GM12878 (cell line): Measurements from ENCODE around the gene SLC25A28. TPM values are rescaled to one million over a fixed set of nuclear protein-coding genes. Genes with fewer than 3 reads are reported as not detected.

Experiments used
- ATAC-seq: fragments of 200-7000 bp; cut with Tn5 transposase; 3 replicates; pipeline ENCODE4 v1.9.1; 2020; ENCODE audit warnings: mild to moderate bottlenecking, moderate library complexity
- BruUV-seq: library from RNA; stranded (reverse); fragments of 400-500 nt; replicated peaks from 2 replicates; lab custom pipeline; 2021; lab: Mats Ljungman, UMichigan
- CTCF ChIA-PET: fragments of 300-600 bp; sonication (Branson Sonifier 250); formaldehyde crosslinking; extraction: SDS; loops from one replicate; lab custom pipeline; 2021; ENCODE audit warnings: inconsistent platforms; lab: Yijun Ruan, JAX
- POLR2A ChIA-PET: fragments of 350-600 bp; formaldehyde crosslinking; extraction: SDS; loops from one replicate; lab custom pipeline; 2021; ENCODE audit warnings: inconsistent platforms; lab: Charles Lee
- RAD21 ChIA-PET: fragments of 300-600 bp; sonication (Branson Sonifier 250); formaldehyde crosslinking; loops from one replicate; lab custom pipeline; 2023; ENCODE audit warnings: antibody characterized with exemption; ENCODE audit not compliant: unreplicated experiment; lab: Charles Lee
- SMC1A ChIA-PET: fragments of 300-600 bp; sonication (Branson Sonifier 250); formaldehyde crosslinking; loops from one replicate; lab custom pipeline; 2023; ENCODE audit not compliant: unreplicated experiment, uncharacterized antibody; lab: Charles Lee
- DNase-seq: peaks from one replicate; pipeline ENCODE4 v3.0.0-alpha.2; 2011; ENCODE audit warnings: low read depth, low spot score
- FAIRE-seq: peaks from 3 replicates; lab custom pipeline; 2011; peaks lifted over from hg19 to GRCh38; lab: Jason Lieb, UNC
- H2AFZ ChIP-seq: 2 replicates; pipeline ENCODE4 v1.6.0; 2011; ENCODE audit warnings: low read depth, low read length, control low read depth; ENCODE audit not compliant: control insufficient read depth
- H3K27ac ChIP-seq: 2 replicates; pipeline ENCODE4 v1.5.1; 2011; ENCODE audit warnings: control low read depth; ENCODE audit not compliant: control insufficient read depth, insufficient read depth
- H3K27me3 ChIP-seq, 2 experiments: replicated peaks in 1 of 2; 2 replicates each; pipeline versions ENCODE4 v1.6.0 to v1.6.1; 2011; ENCODE audit warnings: low read length in 1 of 2; ENCODE audit not compliant: control insufficient read depth in 2 of 2, insufficient read depth in 2 of 2
- H3K36me3 ChIP-seq, 2 experiments: 2 replicates each; pipeline ENCODE4 v1.5.1; 2011; ENCODE audit warnings: low read length in 1 of 2; ENCODE audit not compliant: control insufficient read depth in 2 of 2, insufficient read depth in 2 of 2
- H3K4me1 ChIP-seq: 2 replicates; pipeline ENCODE4 v1.6.1; 2011; ENCODE audit warnings: mild to moderate bottlenecking, low read length, moderate library complexity, mixed read lengths; ENCODE audit not compliant: control insufficient read depth, insufficient read depth
- H3K4me2 ChIP-seq: 2 replicates; pipeline ENCODE4 v1.6.0; 2011; ENCODE audit warnings: control low read depth; ENCODE audit not compliant: control insufficient read depth, insufficient read depth
- H3K4me3 ChIP-seq: fragments of 200-600 bp; sonication (generic); 2 replicates; pipeline ENCODE4 v1.5.1; 2016
- H3K79me2 ChIP-seq: 2 replicates; pipeline ENCODE4 v1.6.0; 2011; ENCODE audit warnings: low read length; ENCODE audit not compliant: control insufficient read depth, insufficient read depth
- H3K9ac ChIP-seq: 2 replicates; pipeline ENCODE4 v1.8.0; 2011; ENCODE audit warnings: low read length, control low read depth, mixed read lengths; ENCODE audit not compliant: control insufficient read depth, insufficient read depth
- H3K9me3 ChIP-seq: replicated peaks from 3 replicates; pipeline ENCODE4 v1.5.1; 2011; ENCODE audit warnings: mild to moderate bottlenecking, low read length; ENCODE audit not compliant: control insufficient read depth, insufficient read depth
- H4K20me1 ChIP-seq: 2 replicates; pipeline ENCODE4 v1.6.0; 2011; ENCODE audit not compliant: control insufficient read depth, insufficient read depth
- E4F1 ChIP-seq: fragments of 450-650 bp; IDR thresholded peaks from 2 replicates; pipeline ENCODE4 v1.6.1; 2018; ENCODE audit warnings: borderline replicate concordance, mild to moderate bottlenecking; ENCODE audit not compliant: partially characterized antibody
- GABPA ChIP-seq: IDR thresholded peaks from 2 replicates; pipeline ENCODE4 v1.6.1; 2014; ENCODE audit warnings: antibody characterized with exemption, low read depth, mild to moderate bottlenecking, inconsistent platforms
- NR2C1 ChIP-seq: fragments of 450-650 bp; IDR thresholded peaks from 2 replicates; pipeline ENCODE4 v1.6.1; 2017; ENCODE audit warnings: antibody characterized with exemption, mild to moderate bottlenecking, moderate library complexity
- RCOR1 ChIP-seq: conservative IDR thresholded peaks from 2 replicates; pipeline ENCODE4 v1.6.1; 2012; ENCODE audit warnings: low read depth, low read length, improper control_type of control experiment
- ZBTB40 ChIP-seq: fragments of 450-650 bp; IDR thresholded peaks from 2 replicates; pipeline ENCODE4 v1.6.1; 2016; ENCODE audit warnings: mild to moderate bottlenecking, moderate library complexity, borderline replicate concordance
- ZNF384 ChIP-seq: IDR thresholded peaks from 2 replicates; pipeline ENCODE4 v1.6.1; 2012; ENCODE audit warnings: low read depth, mild to moderate bottlenecking, low read length, improper control_type of control experiment, borderline replicate concordance
- WGBS: methylation state at CpG from one replicate; pipeline ENCODE4 v1.1.6; 2016; ENCODE audit warnings: low lambda C conversion rate; ENCODE audit not compliant: insufficient replicate concordance, insufficient coverage; ENCODE audit errors: missing lambda C conversion rate; 5-methylcytosine and 5-hydroxymethylcytosine counted together
- in situ Hi-C: fragments of 300-500 bp; cut with MboI; formaldehyde crosslinking; loops from 9 replicates; pipeline ENCODE4 v1.14.3; 2018; ENCODE audit warnings: mixed read lengths
- intact Hi-C: fragments of 100-400 bp; cut with micrococcal nuclease; formaldehyde crosslinking; loops from one replicate; pipeline ENCODE4 v1.14.2; 2022; ENCODE audit not compliant: unreplicated experiment
- polyA plus RNA-seq, 11 experiments: library from polyadenylated mRNA; depleted of rRNA in 4 of 11; unstranded in 6 of 11; stranded (reverse) in 5 of 11; fragments of >200 nt; fragmentation: Nextera tagmentation in 4 of 11; fragmentation: Illumina TruSeq in 1 of 11; extraction: Ambion mirVana in 4 of 11; extraction: Trizol in 1 of 11; gene quantifications; 1 replicate in 1 of 11; 2 replicates in 10 of 11; pipeline versions ENCODE4 v1.2.1 to v1.2.3, GENCODE V29; 2011 to 2016; ENCODE audit warnings: inconsistent platforms in 2 of 11, missing spikeins in 2 of 11, low read depth in 1 of 11
- total RNA-seq, 4 experiments: library from RNA; depleted of rRNA in 3 of 4; stranded (reverse); fragments of >200 nt in 3 of 4; fragmentation: Illumina TruSeq in 1 of 4; extraction: Trizol in 1 of 4; gene quantifications; 2 replicates each; pipeline versions ENCODE4 v1.2.1 to v1.2.3, GENCODE V29; 2013 to 2021
- TF ChIP-seq, protein P1 (sequence below): IDR thresholded peaks from 2 replicates; pipeline ENCODE4 v1.6.1; 2012; ENCODE audit warnings: mild to moderate bottlenecking, low read depth, low read length

SLC25A28 gene
- total and polyA plus RNA-seq, 10 of the 15 experiments (the other 5 are each of a cell fraction or from before 2014, with no cell fraction given): 7.5 to 47.8 (median 24.9) TPM

- Histone ChIP-seq H2AFZ (peak overlapping the region; percentile 96), H3K4me3 (peak overlapping the region; percentile 94), H3K4me2 (peak overlapping the region; percentile 96), H3K27ac (peak overlapping the region; percentile 64), H4K20me1 (no peaks in the 10 kb centered on the region), H3K79me2 (no peaks in the 10 kb centered on the region; the same call in 1 of the 2 replicates), H3K4me1 (peaks cover 13% of the 10 kb centered on the region), H3K27me3 (no peaks in the 10 kb centered on the region), H3K9me3 (no peaks in the 10 kb centered on the region), H3K9ac (peak overlapping the region; percentile 76), H3K36me3 (no peaks in the 10 kb centered on the region)
- no peak for DNase-seq
- TF ChIP-seq ZBTB40 (no peak), ZNF384 (no peak), E4F1 (no peak), GABPA (no peak), RCOR1 (no peak), NR2C1 (no peak)
- TF ChIP-seq, protein P1, sequence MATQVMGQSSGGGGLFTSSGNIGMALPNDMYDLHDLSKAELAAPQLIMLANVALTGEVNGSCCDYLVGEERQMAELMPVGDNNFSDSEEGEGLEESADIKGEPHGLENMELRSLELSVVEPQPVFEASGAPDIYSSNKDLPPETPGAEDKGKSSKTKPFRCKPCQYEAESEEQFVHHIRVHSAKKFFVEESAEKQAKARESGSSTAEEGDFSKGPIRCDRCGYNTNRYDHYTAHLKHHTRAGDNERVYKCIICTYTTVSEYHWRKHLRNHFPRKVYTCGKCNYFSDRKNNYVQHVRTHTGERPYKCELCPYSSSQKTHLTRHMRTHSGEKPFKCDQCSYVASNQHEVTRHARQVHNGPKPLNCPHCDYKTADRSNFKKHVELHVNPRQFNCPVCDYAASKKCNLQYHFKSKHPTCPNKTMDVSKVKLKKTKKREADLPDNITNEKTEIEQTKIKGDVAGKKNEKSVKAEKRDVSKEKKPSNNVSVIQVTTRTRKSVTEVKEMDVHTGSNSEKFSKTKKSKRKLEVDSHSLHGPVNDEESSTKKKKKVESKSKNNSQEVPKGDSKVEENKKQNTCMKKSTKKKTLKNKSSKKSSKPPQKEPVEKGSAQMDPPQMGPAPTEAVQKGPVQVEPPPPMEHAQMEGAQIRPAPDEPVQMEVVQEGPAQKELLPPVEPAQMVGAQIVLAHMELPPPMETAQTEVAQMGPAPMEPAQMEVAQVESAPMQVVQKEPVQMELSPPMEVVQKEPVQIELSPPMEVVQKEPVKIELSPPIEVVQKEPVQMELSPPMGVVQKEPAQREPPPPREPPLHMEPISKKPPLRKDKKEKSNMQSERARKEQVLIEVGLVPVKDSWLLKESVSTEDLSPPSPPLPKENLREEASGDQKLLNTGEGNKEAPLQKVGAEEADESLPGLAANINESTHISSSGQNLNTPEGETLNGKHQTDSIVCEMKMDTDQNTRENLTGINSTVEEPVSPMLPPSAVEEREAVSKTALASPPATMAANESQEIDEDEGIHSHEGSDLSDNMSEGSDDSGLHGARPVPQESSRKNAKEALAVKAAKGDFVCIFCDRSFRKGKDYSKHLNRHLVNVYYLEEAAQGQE: no peak
- WGBS: 7% methylated on average over 10 of the region's 10 CpGs
- peak; percentile 44 for FAIRE-seq
- in situ Hi-C loops: no loop called here
- ATAC-seq: no peak; the same call in 2 of the 3 replicates
- SMC1A ChIA-PET: interaction anchor here (1.0 to 1.4 kb wide), 3 partner anchors 38 to 43 kb away, joined by 3 read pairs; no protein-coding TSS in a partner anchor
- CTCF ChIA-PET: interaction anchor here (1.1 to 4.4 kb wide), 6 partner anchors 23 to 100 kb away, joined by 4 to 18 read pairs (median 7); no protein-coding TSS in a partner anchor
- POLR2A ChIA-PET: interaction anchor here (0.8 to 1.9 kb wide), 5 partner anchors 38 to 228 kb away, joined by 3 to 14 read pairs (median 3); partner anchors contain the start of genes COX15, CUTC and SLC25A28
- TSS peak; percentile 68 for BruUV-seq
- intact Hi-C loops: loop anchor here (2.0 kb wide), 1 partner anchor 39 kb away; the partner anchor contains the start of gene SLC25A28
- RAD21 ChIA-PET: interaction anchor here (1.1 to 1.6 kb wide), 4 partner anchors 29 to 71 kb away, joined by 3 to 9 read pairs (median 4); partner anchors contain the start of gene SLC25A28
Measured at GRCh38 chr10:99659868-99660366, 39.7 kb upstream of the SLC25A28 start.
